ENCODE results near the gene MRPS2.
"Not testable (repeated sequence)": the region's sequence is repeated elsewhere in the genome, so short reads cannot be mapped to it uniquely, and the experiment has no call there.

Gene MRPS2

DNA sequence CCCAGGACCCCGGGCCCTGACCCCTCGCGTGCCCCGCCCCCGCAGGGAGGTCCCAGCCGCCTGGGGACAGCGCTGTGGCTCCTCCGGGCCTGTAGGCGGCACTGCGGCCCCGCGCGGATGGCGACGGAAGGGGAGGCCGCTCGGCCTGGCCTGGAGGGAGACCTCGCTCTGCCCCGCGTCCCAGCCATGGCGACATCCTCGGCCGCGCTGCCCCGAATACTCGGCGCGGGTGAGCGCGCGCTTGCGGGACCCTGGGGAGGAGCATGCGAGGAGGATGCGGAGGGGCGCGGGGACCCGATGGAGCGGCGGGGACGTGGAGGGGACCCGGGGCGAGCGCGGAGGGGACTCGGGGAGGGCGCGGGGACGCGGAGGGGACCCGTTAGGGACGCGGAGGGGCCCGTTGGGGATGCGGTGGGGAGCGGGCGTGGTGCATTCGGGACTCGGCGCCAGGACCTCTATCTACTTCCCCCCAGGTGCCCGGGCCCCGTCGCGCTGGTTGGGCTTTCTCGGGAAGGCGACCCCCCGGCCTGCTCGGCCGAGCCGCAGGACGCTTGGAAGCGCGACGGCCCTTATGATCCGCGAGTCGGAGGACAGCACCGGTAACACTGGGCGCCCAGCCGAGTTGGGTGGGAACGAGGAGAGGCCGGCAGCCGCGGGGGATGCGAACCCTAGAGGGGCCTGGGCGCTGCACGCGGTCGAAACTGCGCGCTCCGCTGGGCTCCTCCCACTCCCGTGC is at the start of gene MRPS2:
Gene MRPS2, plus strand, starts transcription at position 158 of the 736 bp plus-strand sequence. Its CDS starts 29 bp downstream, at position 187.
- peak; percentile 85 to 88 for DNase-seq

DNA sequence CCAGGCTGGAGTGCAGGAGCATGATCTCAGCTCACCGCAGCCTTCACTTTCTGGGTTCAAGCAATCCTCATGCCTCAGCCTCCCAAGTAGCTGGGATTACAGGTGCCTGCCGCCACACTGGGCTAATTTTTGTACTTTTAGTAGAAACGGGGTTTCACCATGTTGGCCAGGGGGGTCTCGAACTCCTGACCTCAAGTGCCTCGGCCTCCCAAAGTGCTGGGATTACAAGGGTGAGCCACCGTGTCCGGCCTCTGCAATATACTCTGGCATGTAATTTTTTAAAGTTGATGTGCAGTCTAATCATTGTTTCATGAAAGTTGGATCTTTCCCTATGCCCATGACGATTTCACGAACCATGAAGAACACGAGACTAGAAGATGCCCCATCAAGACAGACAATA is 49.5 kb upstream of the MRPS2 start:
- DNase-seq = no peak

DNA sequence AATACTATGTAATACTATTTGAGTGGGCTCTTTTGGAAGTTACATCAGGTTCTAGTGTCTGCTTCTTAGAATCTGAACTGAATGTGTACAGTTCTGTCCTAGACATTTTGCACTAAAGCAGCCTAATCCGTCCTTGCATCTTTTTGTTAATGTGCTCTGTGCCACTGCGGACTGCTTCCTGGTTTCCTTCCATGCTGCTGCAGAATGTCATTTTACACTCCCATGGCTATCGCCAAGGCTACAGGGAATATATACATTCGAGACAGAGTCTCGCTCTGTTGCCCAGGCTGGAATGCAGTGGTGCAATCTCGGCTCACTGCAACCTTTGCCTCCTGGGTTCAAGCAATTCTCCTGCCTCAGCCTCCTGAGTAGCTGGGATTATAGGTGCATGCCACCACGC is 48.6 kb upstream of the MRPS2 start:
- DNase-seq = not testable (repeated sequence)

DNA sequence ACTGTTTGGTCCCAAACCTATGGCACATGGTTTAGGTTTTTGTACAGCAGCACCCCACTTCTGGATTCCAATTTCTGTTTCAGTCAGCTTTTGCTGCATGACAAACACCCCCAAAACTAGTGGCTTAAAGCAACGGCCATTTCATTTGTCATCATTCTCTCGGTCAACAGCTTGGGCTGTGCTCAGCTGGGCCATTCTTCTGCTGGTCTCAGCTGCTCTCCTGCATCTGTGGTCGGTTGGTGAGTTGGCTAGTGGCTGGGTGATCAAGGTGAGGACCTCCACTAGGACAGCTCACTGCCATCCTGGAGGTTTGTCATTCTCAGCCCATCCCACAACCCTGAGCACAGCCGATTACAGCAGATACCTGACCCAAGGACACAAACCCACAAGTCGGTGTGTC is 45.7 kb upstream of the MRPS2 start:
- no peak for DNase-seq

DNA sequence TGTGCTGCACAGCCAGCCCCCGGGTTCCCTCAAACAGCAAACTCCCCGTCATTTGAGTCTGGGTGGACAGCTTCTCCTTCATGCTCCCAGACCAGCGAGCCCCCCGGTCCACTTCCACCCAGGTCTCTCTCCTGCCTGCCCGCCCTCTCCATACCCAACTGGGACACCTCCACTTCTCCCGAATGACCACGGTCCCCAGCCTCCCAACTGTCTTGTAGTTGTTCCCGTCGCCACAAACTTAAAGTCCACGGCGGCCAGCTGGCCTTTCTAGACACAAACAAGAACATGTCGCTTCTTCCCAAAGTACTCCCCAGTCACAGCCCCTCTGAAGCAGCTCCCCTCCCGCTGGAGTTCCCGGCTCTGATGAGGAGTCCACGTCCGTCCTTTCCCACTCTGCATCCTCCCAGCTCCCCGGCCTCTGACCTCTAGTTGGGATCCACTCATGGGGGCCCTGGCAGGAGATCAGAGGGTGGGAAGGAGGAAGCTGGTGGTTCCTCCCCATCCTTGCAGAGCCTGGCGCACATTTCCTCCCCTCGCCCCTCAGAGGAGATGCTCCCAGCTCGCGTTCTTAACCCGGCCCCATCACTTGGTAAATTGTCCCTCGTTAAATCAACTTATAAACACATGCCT is 45.0 kb upstream of the MRPS2 start:
- no peak for DNase-seq

DNA sequence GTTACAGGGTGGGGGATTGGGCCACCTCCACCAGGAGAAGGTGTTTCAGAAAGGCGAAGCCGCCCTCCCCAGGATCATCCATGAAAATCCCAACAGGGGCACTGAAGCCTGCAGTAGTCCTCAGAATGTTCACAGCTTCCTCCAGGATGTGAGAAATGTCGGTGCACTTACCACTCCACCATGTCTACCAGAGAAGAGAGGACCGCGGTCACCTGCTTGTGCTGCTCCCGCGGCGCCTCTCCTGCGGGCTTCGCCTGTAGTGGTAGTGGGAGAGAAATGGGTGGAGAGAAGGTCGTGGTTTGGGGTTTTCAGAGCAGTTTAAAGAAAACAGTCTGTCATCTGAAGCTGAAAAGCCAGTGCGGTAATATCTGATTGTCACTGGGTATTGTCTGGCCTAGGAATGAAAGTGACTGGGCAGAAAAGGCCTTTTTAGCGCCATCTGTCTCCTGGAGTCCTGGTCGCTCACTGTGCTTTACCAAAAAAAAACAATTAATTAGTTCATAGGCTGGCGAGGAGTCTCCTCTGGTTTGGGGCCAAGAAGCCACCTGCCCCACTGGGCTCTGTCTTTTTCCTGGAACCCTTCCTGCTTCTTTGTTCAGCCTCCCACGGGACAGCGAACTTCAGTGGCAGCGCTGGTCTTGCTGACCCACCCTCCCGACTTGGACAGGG is 43.9 kb upstream of the MRPS2 start:
- no peak for DNase-seq

DNA sequence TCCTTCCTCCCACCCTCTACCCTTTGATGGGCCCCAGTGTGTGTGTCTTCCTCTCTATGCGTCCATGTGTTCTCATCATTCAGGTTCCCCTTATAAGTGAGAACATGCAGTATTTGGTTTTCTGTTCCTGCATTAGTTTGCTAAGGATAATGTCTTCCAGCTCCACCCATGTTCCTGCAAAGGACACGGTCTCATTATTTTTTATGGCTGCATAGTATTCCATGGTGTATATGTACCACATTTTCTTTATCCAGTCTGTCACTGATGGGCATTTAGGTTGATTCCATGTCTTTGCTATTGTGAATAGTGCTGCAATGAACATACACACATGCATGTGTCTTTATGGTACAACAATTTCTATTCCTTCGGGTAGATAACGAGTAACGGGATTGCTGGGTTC is 42.0 kb upstream of the MRPS2 start:
- not testable (repeated sequence) for DNase-seq

DNA sequence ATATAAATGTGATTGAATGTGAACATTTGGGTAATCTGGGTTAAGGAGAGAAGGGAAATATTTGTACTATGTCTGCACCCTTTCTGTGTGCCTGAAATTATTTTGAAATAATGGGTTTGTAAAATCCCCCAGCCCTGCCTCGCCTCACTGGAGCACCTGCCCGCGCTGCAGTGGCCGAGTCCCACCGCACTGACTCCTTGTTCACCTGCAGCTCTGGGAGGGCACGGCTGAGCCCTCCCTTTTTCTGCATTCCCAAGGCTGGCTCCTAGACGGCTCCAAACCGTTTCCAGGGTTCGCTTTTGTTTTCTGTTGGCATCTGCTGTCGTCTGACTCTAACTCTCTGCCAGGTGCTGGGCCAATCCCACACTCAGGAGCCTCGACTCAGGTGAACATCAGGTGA is 38.5 kb upstream of the MRPS2 start:
- no peak for DNase-seq

DNA sequence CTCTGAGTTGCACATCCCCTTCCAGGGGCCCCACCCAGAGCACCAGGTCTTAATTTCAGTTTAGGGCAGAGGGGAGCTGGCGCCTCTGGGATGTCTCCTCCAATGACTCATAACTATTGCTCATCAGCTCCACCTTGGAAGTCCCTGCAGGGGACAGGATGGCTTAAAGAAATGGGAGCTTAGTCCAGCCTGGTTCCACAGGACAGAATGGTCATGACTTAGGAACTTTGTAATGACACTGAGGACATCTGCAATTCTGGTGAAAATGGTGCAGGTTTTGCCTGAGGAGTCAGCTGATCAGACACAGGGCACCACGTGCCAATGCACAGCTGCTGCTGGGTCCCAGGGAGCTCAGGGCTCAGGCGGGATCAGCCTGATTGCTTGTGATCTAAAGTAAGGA is 37.3 kb upstream of the MRPS2 start:
- no peak for DNase-seq

DNA sequence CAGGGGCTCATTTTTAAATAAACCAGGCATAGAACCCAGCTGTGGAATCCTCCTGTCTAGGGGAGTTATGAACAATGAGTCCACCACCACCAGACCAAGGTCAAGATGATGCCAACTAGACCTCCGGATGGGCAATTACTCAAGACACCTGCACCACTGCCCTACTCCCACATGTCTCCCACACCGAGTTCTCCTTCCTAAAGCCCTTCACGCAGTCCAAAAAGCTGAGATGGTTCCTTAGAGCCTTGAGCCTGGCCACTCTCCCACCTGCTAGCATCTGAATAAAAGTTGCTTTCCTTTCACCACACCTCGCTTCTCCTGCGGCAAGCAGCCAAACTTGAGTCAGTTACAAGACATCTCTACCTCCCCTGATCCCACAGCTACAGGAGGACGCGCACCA is 36.3 kb upstream of the MRPS2 start:
- no peak for DNase-seq

DNA sequence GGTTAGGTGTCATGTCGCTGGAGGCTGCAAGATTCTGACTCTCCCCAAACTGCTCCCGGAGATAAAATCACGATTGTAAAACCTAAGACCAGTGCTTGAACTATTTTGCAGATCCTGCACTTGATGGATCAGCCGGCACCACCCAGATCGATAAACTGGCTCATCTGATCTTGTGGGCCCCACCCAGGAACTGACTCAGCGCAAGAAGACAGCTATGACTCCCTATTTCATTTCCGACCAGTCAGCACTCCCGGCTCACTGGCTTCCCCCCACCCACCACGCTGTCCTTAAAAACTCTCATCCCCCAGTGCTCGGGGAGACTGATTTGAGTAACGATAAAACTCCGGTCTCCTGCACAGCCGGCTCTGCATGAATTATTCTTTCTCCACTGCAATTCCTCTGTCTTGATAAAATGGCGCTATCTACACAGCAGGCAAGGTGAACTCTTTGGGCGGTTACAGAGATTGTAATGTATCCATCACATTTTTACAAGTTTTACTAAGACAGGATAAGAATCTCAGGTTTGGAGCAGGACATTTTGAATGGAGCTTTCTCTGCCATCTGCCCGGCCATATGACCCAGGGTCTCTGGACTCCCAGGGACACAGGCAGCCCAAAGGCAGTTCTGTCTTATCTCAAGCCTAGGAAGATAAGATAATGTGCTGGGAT is 31.5 kb upstream of the MRPS2 start:
- DNase-seq = peak; percentile 60 to 71

DNA sequence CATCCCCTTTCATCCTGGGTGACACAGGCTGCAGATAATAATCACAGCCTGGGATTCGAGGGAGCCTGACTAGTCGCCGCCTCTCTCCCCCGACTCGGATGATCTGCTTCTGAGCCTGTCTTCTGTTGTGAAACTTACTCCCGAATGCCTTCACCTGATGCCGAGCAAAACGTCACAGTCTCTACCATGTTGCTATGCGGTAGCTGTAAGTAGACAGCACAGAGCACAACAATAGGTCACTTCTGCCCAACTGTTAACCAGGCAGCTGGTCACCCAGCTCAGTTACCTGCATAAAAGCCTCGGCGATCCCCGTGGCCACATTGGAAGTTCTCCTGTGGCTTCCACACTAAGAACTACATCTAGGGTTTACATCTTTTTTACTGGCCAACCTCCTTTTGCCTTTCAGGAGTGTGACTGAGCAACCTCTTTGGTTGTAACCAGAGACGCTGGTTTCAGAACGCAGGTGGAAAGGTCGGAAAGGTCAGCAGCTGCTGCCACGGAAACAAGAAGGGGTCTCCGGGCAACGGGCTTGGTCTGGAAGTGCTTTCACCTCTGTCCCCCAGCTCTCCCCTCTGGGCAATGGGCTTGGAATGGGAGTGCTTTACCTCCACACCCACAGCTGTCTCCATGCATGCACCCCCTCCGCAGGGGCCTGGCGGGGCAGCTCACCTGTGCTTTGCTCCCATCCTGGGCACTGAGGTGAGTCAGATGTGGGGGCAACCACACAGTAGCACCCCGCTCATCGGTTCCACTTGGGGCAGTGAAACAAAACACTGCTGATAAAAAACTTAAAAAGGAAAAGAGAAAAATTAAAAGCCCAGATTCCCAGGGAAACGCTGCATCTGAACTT is 28.5 kb upstream of the MRPS2 start:
- no peak for DNase-seq

DNA sequence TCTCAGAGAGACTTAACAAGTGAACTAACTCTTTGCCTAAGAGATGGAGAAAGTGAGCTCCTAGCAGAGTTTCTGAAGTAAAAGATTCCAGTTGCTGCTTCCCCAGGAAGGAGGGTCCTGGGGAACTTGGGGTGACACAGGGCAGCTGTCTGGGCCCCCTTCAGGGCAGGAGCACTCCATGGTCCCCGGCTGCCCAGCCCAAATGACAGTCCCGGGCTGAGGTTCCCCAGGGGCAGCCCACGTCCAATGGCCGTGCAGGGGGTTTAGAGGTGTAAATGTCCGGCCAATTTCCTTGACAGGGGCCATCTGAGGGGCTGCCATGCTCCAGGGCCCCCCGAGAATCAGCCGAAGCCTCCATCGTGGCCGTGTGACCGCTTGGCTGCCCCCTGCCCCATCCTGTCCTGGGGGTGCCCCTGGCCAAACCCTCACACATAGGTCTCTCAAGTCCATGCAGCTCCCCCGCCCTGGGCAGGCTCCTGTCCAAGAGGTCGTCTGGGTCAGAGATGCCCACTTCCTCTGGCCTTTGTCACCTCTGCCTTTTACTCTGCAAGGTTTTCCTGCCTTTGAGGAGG is 26.4 kb upstream of the MRPS2 start:
- DNase-seq = no peak

DNA sequence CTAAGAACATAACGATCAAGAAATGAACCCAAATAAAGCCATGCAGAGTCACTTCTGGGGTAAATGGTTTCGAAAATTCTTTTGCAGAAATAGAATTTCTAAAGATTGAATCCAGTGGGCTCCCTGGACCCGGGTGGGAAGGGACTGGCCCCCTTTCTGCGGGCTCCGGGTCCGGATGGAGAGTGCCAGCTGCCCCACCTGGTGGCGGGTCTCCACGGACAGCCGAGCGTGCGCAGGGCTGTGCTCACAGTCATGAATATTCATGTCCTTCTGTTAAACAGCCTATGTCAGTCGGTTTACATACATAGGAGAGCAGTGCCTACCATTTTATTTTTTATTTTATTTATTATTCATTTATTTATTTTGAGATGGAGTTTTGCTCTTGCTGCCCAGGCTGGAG is 25.6 kb upstream of the MRPS2 start:
- DNase-seq = peak; percentile 34 to 42

DNA sequence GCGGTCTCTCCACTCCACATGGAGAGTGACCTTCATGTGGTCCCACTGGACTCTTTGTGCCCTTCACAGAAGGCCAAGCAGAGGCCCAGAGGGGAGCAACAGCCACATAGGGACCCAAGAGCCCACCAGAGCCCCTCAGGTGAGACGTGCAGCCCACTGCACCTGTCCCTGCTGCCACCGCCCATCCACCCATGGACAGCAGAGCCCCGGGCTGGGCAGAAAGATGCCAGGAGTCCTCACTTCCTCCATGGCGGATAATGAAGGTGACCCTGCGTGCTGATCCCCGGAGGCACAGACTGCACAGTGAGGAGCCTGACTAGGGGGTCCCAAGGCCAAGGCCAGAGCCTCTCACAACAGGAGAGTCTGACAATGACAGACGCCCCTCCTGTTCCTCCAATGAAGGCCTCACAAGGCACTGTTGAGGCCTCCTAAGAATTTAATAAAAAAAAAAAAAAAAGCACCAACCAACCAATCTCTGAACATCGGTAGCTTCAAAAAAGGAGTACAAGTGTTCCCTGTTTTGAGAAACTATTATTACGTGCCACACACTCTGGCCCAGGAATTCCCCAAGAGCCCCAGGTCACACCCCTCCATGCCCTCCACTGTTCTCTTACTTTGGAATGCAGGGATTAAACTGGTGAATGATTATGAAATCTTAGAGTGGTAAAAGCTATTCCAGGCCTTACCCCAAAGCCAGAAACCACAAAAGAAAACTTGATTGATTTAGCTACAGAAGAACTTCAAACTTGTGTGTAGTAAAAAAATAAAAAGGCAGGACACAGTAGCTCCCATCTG is 23.7 kb upstream of the MRPS2 start:
- no peak for DNase-seq

DNA sequence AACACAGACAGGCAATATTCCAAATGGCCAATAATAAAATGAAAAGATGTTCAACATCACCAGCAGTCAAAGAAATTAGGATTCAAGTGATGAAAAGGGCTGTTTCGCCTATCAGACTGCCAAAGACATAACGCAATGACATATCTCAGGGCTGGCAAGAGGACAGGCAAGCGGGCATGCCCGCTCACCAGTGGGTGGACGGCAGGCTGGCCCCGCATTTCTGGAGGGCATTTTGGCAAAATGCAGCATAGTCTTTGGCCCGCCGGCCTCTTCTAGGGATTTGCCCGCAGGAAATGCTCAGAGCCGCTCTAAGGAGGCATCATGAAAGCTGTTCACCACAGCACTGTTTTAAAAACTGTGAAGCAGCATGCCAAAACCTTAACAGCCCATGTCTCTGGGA is 22.3 kb upstream of the MRPS2 start:
- DNase-seq = no peak

DNA sequence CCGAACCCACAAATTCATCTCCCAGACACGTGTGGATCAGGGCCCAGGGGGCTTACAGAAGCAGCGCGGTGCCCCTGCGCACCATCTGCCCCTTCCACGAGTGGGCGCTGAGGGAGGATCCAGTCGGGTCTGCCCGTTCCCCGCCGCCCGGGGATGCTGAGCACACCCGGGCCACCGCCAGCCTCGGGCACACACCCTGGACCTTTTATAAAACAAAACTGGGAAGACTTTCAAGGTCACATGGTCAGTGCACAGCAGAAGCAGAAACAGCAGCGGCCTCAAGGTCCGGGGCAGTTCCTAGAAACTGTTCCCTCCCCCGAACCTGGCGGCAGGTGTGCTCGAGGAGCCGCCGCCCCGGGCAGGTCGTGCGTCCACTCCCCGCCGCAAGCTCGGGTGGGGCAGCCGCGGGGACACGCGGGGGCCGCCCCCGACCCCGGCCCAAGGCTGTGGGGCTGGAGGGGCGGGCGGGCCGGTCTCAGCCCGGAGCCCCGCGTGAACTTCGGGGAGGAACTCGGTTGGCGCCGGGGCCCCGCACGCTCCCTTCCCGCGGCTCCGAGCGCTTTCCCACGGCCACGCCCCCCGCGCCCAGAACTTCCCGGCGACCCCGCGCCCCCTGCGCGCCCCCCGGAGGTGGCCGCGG is 21.5 kb upstream of the MRPS2 start:
- no peak for DNase-seq

DNA sequence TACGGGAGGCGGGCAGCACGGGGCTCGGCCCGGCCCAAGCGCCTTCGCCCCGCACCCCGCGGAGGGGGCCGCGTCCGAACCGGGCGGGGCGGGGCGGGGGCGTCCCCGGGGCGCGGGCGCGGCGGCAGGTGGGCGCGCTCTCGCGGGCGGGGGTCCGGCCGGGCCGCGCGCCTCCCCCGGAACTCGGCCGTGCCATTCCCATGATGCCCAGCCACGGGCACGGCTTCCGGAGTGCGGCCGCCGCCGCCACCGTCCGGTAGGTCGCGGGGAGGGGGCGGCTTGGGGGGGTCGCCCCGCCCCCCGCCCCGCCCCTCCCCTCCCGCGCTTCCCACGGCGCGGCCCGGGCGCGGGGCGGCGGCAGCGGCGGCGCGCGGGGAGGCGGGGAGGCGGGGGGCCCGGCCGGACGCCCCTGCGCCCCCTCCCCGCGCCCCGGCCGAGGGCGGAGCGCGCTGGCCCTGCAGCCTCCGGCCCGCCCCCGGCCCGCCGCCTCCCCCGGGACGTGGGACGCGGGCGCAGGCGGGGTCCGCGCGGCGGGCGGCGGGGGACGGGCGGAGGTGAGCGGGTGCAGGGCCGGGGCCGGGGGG is 20.9 kb upstream of the MRPS2 start, which contains the start of gene PPP1R26:
Gene PPP1R26, plus strand, starts transcription at position 314 of the 584 bp plus-strand sequence. CDS start 4,729 bp downstream, outside the sequence.
- DNase-seq = no peak

DNA sequence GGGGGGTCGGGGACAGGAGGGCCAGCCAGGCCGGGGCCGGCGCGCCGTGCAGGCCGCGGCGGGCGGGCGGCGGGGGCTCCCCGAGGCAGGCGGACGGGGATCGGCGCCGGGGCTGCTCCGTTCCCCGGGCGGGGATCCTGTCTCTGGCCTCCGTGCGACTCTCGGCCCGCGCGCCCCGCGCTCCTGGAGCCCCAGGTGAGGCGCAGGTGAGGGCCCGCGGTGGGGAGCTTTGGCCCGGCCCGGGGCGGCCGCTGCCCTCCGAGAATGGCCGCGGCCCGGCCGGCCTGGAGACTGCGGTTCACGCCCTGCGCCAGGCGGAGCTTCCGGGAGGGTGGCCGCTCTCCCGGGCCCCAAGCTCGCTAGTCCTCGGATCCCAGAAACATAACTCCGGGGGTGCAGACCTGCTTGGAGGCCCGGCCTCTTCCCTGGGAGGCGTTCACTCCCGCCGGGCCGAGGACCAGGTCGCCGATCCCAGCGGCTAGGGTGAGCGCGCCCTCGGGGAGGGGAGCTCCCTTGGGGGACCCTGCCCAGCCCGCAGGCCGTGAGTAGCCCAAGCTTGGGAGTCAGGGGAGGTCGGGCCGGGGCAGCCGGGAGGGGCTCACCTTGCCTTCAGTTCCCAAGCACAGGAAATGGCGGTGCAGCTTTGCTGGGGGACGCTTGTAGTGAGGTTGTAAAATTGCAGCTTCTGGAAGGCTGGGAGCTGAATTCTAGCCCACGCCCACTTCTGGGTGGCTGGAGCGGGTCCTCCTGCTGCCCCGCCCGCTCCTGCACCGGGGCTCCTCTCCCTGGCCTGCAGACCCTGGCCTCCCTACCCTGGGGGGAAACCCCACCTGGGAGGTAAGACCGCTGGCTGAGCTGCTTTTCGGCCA is 20.2 kb upstream of the MRPS2 start:
- no peak for DNase-seq

Data from stimulated activated CD4-positive, alpha-beta T cell treated with anti-CD3 and anti-CD28 coated beads, Interleukin-2, amount 100 ng/mL, for 24 hours (primary cell).